ENCODE data around the gene IMP4. TPM values are rescaled to one million over a fixed set of nuclear protein-coding genes. Genes with fewer than 3 reads are reported as not detected.

The IMP4 gene
- total RNA-seq, 2 donors from 2014 or later, result 77.4 to 95.4 TPM

DNA sequence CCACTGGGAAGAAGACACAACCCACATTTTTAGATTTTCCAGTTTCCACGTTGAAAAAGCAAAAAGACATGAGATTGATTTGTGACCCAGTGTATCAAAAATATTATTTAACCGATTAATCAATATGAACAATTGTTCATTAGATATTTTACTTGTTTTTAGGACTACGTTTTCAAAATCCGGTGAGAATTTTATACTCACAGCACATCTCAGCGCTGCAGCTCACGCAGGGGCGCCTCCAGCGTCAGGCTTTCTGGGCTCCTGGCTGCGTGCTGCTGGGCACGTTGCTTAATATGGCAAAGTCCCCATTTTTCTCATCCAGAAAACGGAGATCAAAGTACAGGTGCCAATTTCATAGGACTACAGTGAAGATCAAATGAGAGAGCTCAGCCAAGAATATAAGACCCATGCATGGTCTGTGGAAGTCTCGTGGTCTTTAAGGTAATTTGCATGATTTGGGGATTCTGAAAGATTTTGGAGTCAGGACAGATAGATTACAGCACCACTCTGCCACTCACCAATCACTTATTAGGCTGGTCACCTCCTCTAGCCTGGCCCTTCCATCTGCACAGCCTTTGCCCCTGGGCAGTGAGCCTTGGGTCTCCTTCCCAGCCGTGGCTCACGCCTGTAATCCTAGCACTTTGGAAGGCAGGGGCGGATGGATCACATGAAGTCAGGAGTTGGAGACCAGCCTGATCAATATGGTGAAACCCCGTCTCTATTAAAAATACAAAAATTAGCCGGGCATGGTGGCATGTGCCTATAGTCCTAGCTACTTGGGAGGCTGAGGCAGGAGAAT, 49.4 kb downstream of the IMP4 start:
- ATAC-seq (replicated peaks in 1 of 2), result no peak
- no peaks in the 10 kb centered on the region for H3K36me3 Mint-ChIP-seq (ENCODE audit: insufficient read depth in 2 of 2)
- DNase-seq, result no peak

GRCh38 chr2:130393318-130393910, 50.7 kb downstream of the IMP4 start:
- Mint-ChIP-seq H3K27me3 (ENCODE audit: low read depth) (peaks cover 9% of the 10 kb centered on the region), H3K9me3 (no peaks in the 10 kb centered on the region), H3K36me3 (ENCODE audit: insufficient read depth in 2 of 2) (no peaks in the 10 kb centered on the region), H3K27ac (no peak overlapping the region), H3K4me3 (no peak overlapping the region), H3K4me1 (ENCODE audit: low read depth) (peaks cover 18% of the 10 kb centered on the region)
- no peak for ATAC-seq (replicated peaks in 1 of 2)
- DNase-seq, result no peak

More for the DNA sequence above, 49.4 kb downstream of the IMP4 start:
- H3K4me1 Mint-ChIP-seq (ENCODE audit: low read depth), result peaks cover 18% of the 10 kb centered on the region
- H3K4me3 Mint-ChIP-seq, result peak overlapping the region; percentile 90 to 96
- peaks cover 9% of the 10 kb centered on the region for H3K27me3 Mint-ChIP-seq (ENCODE audit: low read depth)
- H3K9me3 Mint-ChIP-seq, result no peaks in the 10 kb centered on the region
- H3K27ac Mint-ChIP-seq, result no peak overlapping the region

Other genes with a start within 250 kb of the IMP4 start
- gene POTEF, start 213.7 kb upstream of the IMP4 start, total RNA-seq, result not detected
- 1 to 10 TPM in 1 of 2 donors, under 1 TPM in 1; 0.99 to 2.2 TPM for gene CCDC74B, start 197.8 kb upstream of the IMP4 start, total RNA-seq
- 10 to 100 TPM; 68.1 to 78.8 TPM for gene SMPD4, start 161.3 kb upstream of the IMP4 start, total RNA-seq
- 100 to 1,000 TPM; 324 to 329 TPM for gene MZT2B, start 160.6 kb upstream of the IMP4 start, total RNA-seq
- gene TUBA3E, start 144.5 kb upstream of the IMP4 start, total RNA-seq, result not detected
- gene PTPN18, start 13.2 kb downstream of the IMP4 start, total RNA-seq, result 10 to 100 TPM; 48.8 to 50.7 TPM
- not detected for gene POTEI, start 166.4 kb downstream of the IMP4 start, total RNA-seq
- gene CFC1B, start 178.3 kb downstream of the IMP4 start, total RNA-seq, result not detected

All from activated T-cell treated with anti-CD3 and anti-CD28 coated beads, Interleukin-2, amount 50 U/mL, for 72 hours (primary cell).